HG02840 (cell line): ENCODE measurements around the gene AFAP1.

ENCODE experiments used
- ATAC-seq: cut with Tn5 transposase; IDR thresholded peaks from one replicate; pipeline ENCODE4 v1.9.1; 2021; ENCODE audit warnings: mild to moderate bottlenecking, moderate library complexity, moderate number of reproducible peaks; ENCODE audit not compliant: unreplicated experiment, low FRiP score

The AFAP1 gene

DNA sequence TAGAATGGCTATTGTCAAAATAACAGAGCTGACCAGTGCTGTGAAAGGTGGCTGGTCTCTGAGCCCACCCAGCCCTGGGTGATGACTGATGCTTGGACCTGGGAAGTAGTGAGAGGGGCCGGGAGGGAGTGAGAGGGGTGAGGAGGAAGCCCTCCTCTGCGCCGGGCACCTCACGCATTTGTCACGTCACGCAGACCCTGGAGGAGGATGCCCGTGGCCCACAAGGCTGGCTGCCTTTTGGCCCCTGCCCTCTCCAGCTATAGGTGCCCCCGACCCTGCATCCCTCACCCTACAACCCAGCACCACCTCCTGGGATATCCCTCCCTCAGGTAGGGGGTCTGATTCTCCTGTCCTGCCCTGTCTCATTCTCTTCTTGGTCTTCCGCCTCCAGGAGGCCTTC, 207.4 kb downstream of the AFAP1 start:
- no peak for ATAC-seq

DNA sequence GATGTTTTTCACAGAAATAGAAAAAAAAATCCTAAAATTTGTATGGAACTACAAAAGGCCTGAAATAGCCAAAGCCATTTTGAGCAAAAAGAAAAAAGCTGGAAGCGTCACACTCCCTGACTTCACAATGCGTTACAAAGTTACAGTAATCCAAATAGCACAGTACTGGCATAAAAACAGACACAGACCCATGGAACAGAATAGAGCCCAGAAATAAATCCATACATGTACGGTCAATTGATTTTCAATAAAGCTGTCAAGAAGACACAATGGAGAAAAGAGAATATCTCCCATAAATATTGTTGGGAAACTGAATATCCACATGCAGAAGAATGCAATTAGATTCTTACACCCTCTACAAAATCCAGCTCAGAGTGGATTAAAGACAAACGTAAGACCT, 208.2 kb downstream of the AFAP1 start:
- no peak for ATAC-seq

DNA sequence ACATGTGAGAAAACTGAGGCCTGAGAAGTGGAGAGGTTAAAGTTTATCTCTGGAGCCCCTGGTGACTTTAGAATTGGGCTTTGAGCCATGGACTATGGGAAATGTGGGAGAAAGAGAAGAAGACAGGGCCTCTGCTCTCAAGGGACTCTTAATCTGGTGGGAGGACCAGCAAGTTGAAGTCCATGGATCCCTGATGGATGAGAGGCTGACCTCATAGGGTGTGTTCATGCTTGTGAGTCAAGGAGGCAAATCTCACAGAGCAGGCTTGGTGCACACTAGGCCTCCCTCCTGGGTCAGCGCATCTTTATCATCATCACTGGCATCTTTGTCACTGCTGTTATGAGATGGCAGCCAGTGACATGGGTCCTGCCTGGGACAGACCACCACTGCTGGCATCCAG, 211.9 kb downstream of the AFAP1 start:
- no peak for ATAC-seq

DNA sequence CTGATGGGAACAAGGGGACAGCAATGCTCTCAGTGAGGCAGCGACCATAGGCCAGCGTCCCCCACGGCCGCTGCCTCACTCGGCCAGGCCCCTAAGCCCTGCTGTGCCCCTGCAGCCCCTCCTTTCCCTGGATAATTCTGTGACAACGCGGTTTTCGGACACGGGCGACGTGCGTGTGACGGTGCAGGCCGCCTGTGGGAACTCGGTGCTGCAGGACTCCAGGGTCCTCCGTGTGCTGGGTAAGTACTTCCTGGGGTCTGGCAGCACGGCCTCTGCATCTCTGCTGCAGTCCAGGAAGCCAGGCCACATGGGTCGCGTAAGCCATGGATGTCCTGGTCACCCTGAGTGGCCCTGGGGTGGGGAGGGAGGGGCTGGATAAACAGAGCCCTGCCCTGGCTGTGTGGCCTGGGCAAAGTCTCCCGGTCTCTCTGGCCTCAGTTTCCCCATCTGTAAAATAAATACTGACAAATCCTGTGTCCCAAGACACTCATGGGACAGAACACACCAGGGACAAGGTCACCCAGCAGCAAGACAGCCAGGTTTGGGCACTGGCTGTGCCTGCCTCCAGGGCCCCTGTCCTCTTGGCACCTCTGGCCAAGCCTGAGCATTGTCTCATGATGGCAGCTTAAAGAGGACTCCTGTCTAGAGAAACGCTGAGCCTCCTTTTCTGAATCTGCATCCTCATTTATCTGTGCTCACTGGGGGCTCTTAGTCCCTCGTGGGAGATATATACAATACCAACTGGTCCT, 212.8 kb downstream of the AFAP1 start:
- no peak for ATAC-seq

DNA sequence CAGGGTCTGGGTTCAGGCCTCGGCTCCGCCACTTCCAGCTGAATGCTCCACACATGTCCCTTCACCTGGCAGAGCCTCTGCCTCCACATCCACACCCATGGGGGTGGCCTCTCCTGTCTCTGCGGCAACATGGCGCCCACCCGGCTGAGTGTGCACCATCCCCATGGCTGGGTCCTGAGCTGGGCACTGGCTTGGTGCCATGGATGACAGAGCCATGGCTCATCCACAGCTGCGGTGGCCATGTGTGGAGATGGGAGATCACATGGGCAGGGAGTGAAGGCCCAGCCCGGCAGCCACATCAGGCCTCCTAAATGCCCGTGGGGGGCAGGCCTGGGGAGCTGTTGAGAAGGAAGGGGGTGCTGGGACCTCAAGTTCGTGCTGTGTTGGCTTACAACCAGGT, 213.7 kb downstream of the AFAP1 start:
- ATAC-seq = no peak

DNA sequence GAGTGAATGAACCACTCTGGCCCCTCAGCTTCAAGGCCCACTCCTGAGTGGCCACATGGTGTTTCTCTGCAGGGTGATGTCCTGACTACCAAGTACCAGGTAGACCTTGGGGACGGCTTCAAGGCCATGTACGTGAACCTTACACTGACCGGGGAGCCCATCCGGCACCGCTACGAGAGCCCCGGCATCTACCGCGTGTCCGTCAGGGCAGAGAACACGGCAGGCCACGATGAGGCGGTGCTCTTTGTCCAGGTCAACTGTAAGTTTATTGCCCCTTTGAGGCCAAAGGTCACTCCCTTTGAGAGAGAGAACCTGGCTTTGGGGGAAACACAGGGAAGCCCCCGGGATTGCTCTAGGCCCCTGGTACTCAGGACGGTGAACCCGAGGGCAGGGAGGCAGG, 216.0 kb downstream of the AFAP1 start:
- no peak for ATAC-seq

DNA sequence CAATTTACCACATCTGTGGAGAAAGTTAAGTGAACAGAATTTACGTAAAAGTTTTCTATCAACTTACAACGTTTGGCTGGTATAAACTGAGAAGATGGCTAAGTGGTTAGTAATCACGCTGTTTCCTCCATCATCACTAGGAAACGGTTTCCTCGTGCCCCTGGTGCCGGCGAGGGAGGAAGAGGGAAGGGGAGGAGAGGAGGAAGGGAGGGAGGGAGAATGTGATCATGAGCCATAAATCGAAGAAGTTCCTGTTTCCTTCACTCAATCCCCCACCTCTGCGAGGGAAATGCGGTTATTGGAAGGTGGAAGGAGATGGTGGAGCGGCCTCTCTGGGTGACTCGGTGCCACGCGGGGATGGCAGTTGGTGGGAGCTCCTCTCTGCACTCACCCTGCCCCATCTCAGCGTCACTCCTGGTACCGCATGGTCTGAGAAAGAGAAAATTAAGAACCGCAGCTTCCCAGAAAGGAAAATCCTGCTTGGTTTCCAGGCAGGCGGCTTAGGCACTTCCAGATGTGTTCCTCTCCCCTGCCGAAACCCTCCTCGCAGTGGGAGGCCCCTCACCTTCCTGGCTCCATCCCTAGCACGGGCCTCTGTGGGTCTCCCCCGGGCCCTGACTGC, 216.8 kb downstream of the AFAP1 start:
- no peak for ATAC-seq

DNA sequence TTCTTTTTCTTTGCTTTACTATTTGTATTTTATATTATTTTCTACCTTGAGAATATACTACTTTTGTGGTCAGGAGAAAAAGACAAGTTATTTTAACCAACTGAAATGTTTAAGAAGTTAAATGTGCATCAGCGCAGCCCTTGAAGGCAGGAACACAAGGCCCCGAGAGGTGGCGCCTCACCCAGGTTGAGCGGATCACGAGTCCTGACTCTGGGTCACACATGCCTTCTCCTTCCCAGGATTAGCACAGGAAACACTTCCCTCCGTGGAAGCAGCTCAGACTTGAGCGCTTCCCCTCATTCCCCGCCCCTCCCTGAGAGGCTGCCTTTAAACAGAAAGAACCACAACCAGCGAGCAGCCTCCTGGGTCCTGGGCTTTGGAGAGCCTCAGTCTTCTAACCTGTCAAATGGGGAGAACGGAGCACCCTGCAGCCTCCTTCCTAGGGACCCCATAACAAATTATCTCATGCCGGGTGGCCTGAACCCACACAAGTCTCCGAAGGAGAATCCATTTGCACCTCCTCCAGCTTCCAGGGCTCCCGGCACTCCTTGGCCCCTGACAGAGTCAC, 217.6 kb downstream of the AFAP1 start:
- ATAC-seq = no peak

DNA sequence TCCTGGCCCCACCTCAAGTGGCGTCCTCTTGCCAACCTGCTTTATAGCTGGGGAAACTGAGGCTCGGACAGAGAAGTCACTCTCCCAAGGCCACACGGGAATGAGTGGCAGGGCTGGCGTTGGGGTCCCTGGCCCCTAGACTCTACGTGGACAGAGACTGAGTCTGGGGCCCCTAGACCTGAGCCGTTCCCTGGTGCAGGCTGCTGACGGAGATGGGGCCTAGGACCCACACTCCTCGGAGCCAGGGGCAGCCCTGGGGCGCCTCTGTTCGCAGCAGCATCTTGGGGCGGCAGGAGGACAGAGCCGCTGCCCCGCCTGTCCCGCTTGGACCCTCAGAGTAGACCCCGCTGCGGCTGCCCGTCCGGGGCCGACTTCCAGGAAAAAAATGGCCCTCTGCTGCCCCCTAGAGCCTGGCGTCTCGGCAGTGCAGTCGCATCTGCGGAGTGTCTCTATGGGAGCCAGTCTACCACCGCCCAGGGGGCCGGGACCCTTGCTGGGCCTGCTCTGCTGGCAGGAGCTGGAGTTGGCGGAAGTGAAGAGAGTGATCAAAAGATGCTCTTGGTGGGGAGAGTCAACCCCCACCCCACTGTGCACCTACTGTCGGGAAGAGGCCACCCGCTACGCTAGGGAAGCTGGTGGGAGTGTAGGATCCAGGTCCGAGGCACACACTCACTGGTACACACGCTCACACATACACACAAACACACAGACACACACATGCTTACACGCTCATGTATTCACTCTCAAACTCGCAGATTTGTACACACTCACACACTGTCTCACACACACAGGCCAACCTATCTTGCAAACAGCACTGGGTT, 220.1 kb downstream of the AFAP1 start:
- ATAC-seq = no peak

DNA sequence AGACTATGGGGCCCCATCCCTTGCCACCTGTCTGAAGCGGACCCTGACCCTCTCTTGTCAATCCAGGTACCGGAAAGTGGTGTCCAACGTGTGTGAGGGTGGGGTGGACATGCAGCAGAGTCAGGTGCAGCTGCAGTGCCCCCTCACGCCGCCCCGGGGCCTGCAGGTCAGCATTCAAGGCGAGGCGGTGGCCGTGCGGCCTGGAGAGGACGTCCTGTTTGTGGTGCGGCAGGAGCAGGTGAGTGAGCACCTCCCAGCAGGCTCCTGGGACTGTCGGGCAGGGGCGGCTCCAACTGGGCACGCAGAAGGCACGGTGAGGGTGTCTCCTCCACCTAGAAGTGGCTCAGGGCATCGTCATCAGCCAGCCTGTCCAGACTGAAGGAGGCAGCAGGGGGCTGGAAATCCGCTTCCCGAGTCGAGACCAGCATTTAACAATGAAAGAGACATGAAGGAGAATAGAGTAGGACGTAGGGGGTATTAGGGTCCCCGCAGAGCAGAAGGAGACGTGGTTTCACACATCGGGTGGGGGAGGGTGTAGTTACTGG, 221.6 kb downstream of the AFAP1 start:
- no peak for ATAC-seq

DNA sequence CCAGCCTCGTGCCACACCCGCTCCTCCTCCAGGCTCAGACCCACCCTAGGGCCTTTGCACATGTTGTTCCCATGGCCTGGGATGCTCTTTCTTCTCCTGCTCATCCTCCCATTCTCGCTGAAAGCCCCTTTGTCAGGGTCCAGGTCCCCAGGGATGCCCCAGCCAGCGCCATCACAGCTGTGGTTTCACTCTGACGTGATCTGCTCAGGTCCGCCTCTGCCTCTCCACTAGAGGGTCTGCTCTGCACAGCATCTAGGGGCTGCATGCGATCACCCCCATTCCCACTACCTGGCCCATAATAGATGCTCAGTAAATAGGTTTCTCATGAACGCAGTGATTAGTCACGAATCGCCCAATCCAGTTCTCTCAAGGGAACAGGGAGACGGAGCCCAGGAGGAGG, 222.5 kb downstream of the AFAP1 start:
- no peak for ATAC-seq

DNA sequence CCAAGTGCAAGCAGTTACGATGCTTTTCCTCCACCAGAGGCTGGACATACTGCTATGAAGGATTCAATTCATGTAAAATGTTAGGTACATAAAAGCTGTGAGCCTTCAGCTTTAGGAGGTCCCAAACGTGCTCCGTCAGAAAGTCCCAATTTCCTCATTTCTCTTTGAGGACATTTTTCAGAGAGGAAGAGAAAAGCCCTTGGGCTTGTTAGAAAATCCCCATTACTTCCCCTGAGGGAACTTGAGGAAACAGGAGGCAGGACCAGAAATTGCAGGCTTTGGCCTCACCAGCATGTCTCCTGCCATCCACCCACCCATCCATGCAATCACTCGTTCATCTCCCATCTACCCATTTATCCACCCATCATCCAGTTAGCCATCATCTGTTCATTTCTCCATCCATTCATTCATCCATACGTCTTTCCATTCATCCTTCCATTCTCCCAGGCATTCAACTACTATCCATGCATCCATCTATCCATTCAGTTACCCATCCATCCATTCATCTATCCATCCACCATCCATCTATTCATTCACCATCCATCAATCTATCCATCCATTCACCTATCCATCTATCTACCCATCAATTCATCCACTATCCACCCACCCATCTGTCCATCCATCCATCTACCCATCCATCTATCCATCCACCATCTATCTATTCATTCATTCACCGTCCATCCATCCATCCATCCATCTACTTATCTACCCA, 223.5 kb downstream of the AFAP1 start:
- ATAC-seq = no peak

DNA sequence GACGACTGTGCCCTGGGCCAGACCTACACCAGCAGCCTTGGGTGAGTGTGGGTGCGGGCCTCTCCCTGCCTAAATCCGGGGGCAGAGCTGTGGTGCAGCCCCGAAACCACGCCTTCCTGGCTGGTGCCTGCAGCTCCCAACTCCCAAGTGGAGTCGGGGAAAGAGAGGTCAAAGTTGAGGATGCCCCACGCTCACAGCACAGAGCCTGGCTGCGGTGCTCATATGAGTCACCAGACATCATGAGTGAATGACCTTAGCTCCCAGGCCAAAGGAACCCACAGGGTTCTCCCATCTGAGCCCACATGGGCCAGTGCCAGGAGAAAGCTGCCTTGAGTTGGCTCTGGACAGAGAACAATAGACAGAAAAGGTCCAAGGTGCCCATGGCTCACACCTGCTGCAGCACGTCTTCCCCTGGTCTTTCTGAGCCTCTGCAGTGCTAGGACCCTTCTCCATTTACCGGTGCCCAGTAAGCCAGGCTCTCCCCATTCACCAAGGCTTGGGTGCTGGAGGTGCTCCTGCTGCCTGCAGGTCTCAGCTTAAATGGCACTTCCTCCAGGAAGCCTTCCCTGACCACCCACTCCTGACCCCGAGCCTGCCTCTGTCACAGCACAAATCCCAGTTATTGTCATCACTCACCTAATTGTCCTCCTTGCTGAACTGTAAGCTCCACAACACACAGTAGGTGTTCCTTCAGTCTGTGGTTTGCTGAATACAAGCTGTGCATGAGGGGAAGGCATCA, 224.2 kb downstream of the AFAP1 start:
- ATAC-seq = no peak

DNA sequence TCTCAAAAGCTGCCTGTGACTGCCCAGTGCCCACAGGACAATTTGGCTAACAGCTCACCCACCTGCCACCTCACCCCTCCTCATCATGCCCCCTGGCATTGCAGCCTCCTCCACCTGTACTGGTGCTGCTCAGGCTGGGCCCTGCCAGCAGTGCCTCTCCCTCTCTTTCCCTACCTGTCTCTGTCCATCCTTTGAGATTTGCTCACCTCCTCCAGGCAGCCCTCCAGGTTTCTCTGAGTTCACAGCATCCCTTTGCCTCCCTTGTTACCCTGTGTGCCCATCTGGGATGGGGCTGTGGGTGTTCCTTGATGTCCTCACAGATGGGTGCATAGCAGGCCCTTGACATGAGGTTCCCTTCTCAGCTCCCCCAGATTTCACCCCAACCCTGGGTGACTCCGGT, 224.9 kb downstream of the AFAP1 start:
- no peak for ATAC-seq

DNA sequence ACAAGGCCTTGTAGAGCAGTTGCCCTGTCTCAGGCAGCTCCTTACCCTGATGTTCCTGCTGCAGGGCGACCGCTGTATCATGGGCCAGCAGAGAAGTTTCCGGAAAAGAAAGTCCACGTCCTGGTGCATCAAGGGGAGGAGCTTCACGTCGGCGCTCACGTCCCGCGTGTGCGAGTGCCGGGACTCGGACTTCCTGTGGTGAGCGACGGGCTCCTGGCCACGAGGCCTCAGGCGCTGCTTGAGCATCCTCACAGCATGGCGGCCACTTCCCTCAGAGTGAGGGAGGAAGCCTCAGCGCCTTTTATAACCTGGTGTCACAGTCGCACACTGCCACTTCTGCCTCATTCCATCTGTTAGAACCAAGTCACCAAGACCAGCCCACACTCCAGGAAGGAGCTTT, 225.5 kb downstream of the AFAP1 start:
- no peak for ATAC-seq

DNA sequence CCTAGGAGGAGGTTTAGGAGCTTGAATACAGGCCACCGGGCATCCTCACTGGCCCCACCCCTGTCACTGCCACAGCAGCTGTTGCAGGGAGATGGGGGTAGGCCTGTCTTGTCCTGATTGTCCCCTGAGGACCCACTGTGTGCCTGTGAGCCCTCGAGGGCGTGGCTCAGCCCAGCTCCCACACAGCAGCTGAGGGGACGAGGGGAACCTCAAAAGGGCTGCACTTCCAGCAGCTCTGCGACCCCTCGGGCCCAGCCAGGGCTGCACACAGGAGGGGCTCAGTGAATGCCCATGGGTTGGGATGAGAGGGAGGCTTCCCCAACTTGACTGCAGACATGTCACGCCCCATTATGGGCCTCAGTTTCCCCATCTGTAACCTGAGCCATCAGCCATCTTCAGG, 225.9 kb downstream of the AFAP1 start:
- ATAC-seq = no peak

DNA sequence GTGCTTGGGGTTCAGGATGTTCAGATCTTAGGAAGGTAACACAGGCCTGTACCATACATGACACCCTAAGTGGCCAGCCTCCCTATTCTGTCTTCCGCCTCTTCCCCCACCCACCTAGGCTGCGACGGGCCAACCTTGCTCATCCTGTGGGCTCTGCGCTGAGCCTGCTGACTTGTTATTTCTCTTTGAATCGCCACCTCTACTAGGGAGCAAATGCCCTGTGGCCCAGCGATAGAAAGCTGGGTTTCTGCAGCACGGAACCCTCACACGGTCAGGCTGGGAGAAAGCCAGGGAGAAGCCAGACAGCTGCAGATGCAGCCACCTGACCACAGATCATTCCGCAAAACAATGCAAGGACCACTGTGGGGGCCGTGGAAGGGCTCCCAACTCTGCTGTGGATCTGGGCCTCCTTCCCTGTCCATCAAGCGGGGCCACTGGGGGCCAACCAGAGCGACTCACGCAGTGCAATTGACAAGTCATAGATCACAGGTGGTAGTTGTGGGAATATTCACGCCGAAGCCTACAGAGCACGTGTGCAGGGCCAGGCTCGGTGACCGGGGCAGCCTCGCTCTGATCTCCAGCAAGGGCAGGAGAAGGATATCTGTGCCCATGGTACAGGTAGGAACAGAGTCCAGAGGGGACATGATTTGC, 227.5 kb downstream of the AFAP1 start:
- no peak for ATAC-seq

DNA sequence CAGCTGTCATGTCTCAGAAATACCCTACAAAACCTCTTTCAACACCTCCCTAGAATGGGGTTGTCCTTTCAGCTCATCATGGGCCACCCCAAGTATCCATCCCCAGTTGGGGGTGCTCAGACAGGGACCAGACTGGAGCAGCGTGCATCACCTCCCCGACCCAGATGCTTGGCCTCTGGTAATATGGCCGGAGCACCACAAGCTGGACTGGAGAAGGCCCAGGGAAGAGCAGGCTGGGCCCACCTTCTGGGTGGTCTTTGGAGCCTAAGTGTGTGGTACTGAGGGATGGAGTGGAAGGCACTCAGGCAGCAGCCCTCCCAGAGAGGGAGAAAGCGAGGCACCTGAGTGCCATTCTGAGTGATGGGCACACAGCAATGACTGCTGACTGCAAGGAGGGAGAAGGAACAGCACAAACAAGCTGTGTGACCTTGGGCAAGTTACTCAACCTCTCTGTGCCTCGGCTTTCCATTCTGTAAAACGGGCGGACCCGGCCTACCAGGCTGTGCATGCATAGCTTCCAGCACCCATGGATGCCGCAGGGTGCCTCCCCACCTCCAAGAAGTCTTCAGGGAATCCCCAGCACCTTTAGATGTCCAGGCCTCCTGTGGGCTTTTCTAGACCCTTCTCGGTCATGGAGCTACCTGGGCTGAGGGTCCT, 228.2 kb downstream of the AFAP1 start:
- no peak for ATAC-seq
